ENCODE measurements around the gene CSGALNACT2. TPM values are rescaled to one million over a fixed set of nuclear protein-coding genes. Genes with fewer than 3 reads are reported as not detected.

Gene CSGALNACT2
- total and polyA plus RNA-seq, 2 donors (not counting 1 experiment from before 2014, with no cell fraction given), result 10.9 to 24.0 TPM

GRCh38 chr10:43131906-43132305, 6.3 kb upstream of the CSGALNACT2 start:
- DNase-seq (no peak), ATAC-seq (ENCODE audit: low read depth) (no peak)
- Mint-ChIP-seq H3K27me3 (no peaks in the 10 kb centered on the region), H3K4me1 (peaks cover 33% of the 10 kb centered on the region), H3K4me3 (no peak overlapping the region), H3K9me3 (ENCODE audit: insufficient read depth) (no peaks in the 10 kb centered on the region), H3K27ac (no peak overlapping the region)
- 99% methylated on average over 6 of the region's 6 CpGs for WGBS (ENCODE audit: insufficient coverage)
- Histone ChIP-seq H3K27me3 (replicated peaks in 1 of 4; ENCODE audit: control extremely low read depth in 1 of 4, control insufficient read depth in 3 of 4, insufficient read depth in 4 of 4, low read length in 3 of 4) (no peaks in the 10 kb centered on the region), H3K27ac (ENCODE audit: low read length in 2 of 2) (no peak overlapping the region), H3K36me3 (replicated peaks in 1 of 2; ENCODE audit: control extremely low read depth in 1 of 2, control insufficient read depth in 1 of 2, extremely low read depth in 1 of 2, insufficient read depth in 2 of 2, low read length in 1 of 2) (no peaks in the 10 kb centered on the region), H3K4me2 (replicated peaks; ENCODE audit: low read depth, low read length, poor library complexity, severe bottlenecking) (no peak overlapping the region), H3K4me3 (ENCODE audit: control extremely low read depth in 1 of 5, extremely low read depth in 1 of 5, insufficient read depth in 1 of 5, low read depth in 2 of 5, low read length in 4 of 5) (no peak overlapping the region), H2AFZ (ENCODE audit: insufficient read depth, low read depth, low read length, poor library complexity, severe bottlenecking) (no peak overlapping the region), H4K20me1 (ENCODE audit: control insufficient read depth, insufficient read depth, low read length, poor library complexity, severe bottlenecking) (no peaks in the 10 kb centered on the region), H3K79me2 (ENCODE audit: control insufficient read depth, insufficient read depth, low read length) (no peaks in the 10 kb centered on the region), H3K9me3 (ENCODE audit: control extremely low read depth in 1 of 3, control insufficient read depth in 2 of 3, insufficient read depth in 1 of 3, low read length in 2 of 3) (no peaks in the 10 kb centered on the region), H3K4me1 (ENCODE audit: control insufficient read depth in 2 of 2, insufficient read depth in 2 of 2, low read length in 2 of 2) (peaks cover 7 to 14% of the 10 kb centered on the region in 2 donors), H3K9ac (ENCODE audit: low read length) (no peak overlapping the region)
- CTCF ChIA-PET, result no interaction called here
- POLR2A ChIA-PET, result no interaction called here
- no peak for TF ChIP-seq EZH2 (IDR thresholded peaks at IDR 0.05; ENCODE audit: borderline replicate concordance, insufficient read depth, low read depth, low read length, poor library complexity, severe bottlenecking)
- TF ChIP-seq, protein P1, sequence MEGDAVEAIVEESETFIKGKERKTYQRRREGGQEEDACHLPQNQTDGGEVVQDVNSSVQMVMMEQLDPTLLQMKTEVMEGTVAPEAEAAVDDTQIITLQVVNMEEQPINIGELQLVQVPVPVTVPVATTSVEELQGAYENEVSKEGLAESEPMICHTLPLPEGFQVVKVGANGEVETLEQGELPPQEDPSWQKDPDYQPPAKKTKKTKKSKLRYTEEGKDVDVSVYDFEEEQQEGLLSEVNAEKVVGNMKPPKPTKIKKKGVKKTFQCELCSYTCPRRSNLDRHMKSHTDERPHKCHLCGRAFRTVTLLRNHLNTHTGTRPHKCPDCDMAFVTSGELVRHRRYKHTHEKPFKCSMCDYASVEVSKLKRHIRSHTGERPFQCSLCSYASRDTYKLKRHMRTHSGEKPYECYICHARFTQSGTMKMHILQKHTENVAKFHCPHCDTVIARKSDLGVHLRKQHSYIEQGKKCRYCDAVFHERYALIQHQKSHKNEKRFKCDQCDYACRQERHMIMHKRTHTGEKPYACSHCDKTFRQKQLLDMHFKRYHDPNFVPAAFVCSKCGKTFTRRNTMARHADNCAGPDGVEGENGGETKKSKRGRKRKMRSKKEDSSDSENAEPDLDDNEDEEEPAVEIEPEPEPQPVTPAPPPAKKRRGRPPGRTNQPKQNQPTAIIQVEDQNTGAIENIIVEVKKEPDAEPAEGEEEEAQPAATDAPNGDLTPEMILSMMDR (IDR thresholded peaks at IDR 0.05), result no peak
- intact Hi-C loops (cut with micrococcal nuclease), result loop anchor here (10.0 kb wide), 1 partner anchor 443 kb away; the partner anchor contains the start of gene ZNF239

DNA sequence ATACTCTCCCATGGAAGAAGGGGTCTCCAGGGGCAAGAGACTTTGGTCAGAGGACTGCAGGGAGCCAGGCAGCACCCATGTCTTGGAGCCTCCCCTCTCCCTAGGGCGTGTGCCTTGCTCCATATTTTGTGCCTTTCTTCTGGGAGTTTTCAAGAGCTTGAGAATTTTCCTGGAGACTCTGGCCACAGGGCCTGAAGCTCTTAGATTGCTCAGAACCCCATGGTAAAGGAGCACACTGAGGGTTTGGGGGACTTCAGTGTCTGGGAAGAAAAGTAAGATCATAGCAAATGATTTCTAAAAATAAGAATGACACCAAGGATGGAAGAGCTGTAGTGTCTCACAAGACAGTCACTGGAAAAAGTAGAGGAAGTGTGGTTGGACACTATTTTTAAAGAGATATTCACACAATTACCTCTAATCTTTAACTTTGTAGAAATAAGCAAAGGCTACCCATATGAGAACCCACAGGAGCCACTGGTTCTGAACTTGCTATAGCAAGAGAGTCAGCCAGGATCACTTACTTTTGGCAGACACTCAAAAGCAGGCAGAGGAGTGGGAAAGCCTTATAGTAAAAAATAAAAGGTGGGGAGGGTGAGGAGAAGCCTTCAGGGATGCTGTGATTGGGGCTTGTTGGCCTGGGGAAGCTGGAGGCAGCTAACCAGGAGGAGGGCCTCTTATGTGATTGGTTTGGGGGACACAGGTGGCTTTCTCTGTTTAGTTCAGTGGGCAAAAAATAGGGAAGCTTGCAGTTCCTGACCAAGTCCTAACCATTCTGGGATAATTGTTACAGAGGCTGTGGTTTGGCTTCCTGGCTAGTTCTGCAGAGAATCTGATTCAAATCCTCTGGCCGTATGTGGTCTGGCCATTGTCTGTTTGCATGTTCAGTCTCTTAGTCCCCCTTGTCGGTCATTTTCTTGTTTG, 5.1 kb upstream of the CSGALNACT2 start:
- 89% methylated on average over 3 of the region's 3 CpGs for WGBS (ENCODE audit: insufficient coverage)
- H3K9me3 ChIP-seq (ENCODE audit: control extremely low read depth in 1 of 3, control insufficient read depth in 2 of 3, insufficient read depth in 1 of 3, low read length in 2 of 3), result no peaks in the 10 kb centered on the region
- Mint-ChIP-seq H3K4me3 (no peak overlapping the region), H3K27ac (no peak overlapping the region), H3K9me3 (ENCODE audit: insufficient read depth) (no peaks in the 10 kb centered on the region), H3K4me1 (peaks cover 25% of the 10 kb centered on the region), H3K27me3 (no peaks in the 10 kb centered on the region)
- TF ChIP-seq, protein P1 (IDR thresholded peaks at IDR 0.05), result no peak
- no peak for TF ChIP-seq EZH2 (IDR thresholded peaks at IDR 0.05; ENCODE audit: borderline replicate concordance, insufficient read depth, low read depth, low read length, poor library complexity, severe bottlenecking)
- H3K36me3 ChIP-seq (replicated peaks in 1 of 2; ENCODE audit: control extremely low read depth in 1 of 2, control insufficient read depth in 1 of 2, extremely low read depth in 1 of 2, insufficient read depth in 2 of 2, low read length in 1 of 2), result no peaks in the 10 kb centered on the region
- no peak overlapping the region for H3K27ac ChIP-seq (ENCODE audit: low read length in 2 of 2)
- no peak overlapping the region for H2AFZ ChIP-seq (ENCODE audit: insufficient read depth, low read depth, low read length, poor library complexity, severe bottlenecking)
- peaks cover 8% of the 10 kb centered on the region for H3K79me2 ChIP-seq (ENCODE audit: control insufficient read depth, insufficient read depth, low read length)
- no peak overlapping the region for H3K4me3 ChIP-seq (ENCODE audit: control extremely low read depth in 1 of 5, extremely low read depth in 1 of 5, insufficient read depth in 1 of 5, low read depth in 2 of 5, low read length in 4 of 5)
- no peaks in the 10 kb centered on the region for H4K20me1 ChIP-seq (ENCODE audit: control insufficient read depth, insufficient read depth, low read length, poor library complexity, severe bottlenecking)
- no peak overlapping the region for H3K9ac ChIP-seq (ENCODE audit: low read length)
- no peak for DNase-seq
- ChIA-PET CTCF (interaction anchor here (0.7 kb wide), 1 partner anchor 12 kb away, joined by 3 read pairs; no protein-coding TSS in a partner anchor), POLR2A (no interaction called here)
- peaks cover 3 to 15% of the 10 kb centered on the region in 2 donors for H3K4me1 ChIP-seq (ENCODE audit: control insufficient read depth in 2 of 2, insufficient read depth in 2 of 2, low read length in 2 of 2)
- intact Hi-C loops (cut with micrococcal nuclease), result loop anchor here (10.0 kb wide), 1 partner anchor 442 kb away; the partner anchor contains the start of gene ZNF239
- H3K4me2 ChIP-seq (replicated peaks; ENCODE audit: low read depth, low read length, poor library complexity, severe bottlenecking), result no peak overlapping the region
- no peak for ATAC-seq (ENCODE audit: low read depth)
- no peaks in the 10 kb centered on the region for H3K27me3 ChIP-seq (replicated peaks in 1 of 4; ENCODE audit: control extremely low read depth in 1 of 4, control insufficient read depth in 3 of 4, insufficient read depth in 4 of 4, low read length in 3 of 4)

All from B cell (primary cell).